Adrenal gland (tissue), 5 donors: Measurements from ENCODE around the gene APRT.

Experiments used
- CTCF ChIP-seq, 6 experiments: fragments of 450-650 bp in 4 of 6; fragments of 200-600 bp in 2 of 6; sonication (generic) in 1 of 6; IDR thresholded peaks; 1 replicate in 5 of 6; 2 replicates in 1 of 6; pipeline versions ENCODE4 v1.5.1 to v1.8.0; 2016 to 2021; ENCODE audit warnings: antibody characterized with exemption in 6 of 6, mild to moderate bottlenecking in 2 of 6, moderate library complexity in 1 of 6
- POLR2A ChIP-seq, 2 donors: fragments of 450-650 bp; IDR thresholded peaks; one replicate each; pipeline ENCODE4 v1.6.1; 2017; ENCODE audit warnings: antibody characterized with exemption in 2 of 2, mild to moderate bottlenecking in 2 of 2, moderate library complexity in 1 of 2
- donor health status: DM: no; HTN: no; CAD: no.

GRCh38 chr16:88767546-88768070, 44.1 kb downstream of the APRT start:
- no peak for TF ChIP-seq CTCF (IDR thresholded peaks at IDR 0.05)
- TF ChIP-seq POLR2A (IDR thresholded peaks at IDR 0.05), result no peak
